GM21825 (cell line): ENCODE results near the gene SPAG8.

Experiments used
- ATAC-seq: cut with Tn5 transposase; IDR thresholded peaks from one replicate; pipeline ENCODE4 v1.9.1; 2021; ENCODE audit warnings: mild to moderate bottlenecking, moderate library complexity; ENCODE audit not compliant: unreplicated experiment

Gene SPAG8, protein sequence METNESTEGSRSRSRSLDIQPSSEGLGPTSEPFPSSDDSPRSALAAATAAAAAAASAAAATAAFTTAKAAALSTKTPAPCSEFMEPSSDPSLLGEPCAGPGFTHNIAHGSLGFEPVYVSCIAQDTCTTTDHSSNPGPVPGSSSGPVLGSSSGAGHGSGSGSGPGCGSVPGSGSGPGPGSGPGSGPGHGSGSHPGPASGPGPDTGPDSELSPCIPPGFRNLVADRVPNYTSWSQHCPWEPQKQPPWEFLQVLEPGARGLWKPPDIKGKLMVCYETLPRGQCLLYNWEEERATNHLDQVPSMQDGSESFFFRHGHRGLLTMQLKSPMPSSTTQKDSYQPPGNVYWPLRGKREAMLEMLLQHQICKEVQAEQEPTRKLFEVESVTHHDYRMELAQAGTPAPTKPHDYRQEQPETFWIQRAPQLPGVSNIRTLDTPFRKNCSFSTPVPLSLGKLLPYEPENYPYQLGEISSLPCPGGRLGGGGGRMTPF

DNA sequence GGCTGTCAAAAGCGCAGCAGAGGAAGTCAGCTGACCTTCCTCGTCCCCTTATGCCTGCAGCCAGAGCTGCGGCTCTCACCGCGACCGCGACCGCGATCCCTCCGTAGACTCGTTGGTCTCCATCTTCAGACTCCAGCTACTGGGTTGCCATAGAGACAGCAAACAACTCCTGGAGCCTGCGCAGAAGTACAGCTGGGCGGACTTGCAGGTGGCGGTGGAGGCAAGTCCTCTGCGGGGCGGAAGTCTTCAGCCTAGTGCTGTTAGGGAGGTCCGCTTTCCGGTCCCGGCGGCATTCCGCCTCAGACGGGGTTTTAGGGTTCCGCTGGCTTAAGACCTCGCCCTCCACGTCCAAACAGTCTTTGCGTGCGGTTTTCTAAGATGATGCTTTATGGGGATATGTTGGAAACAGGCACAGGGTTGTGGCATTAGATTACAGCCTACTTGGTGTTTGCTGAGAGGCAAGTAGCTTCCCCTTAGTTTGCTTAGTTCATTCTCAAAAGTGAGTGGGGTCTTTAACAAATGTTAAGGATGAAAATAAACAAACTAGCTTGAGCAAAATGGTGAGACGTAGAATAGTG is at the start of gene SPAG8:
Gene SPAG8, minus strand, starts transcription at position 238 of the 578 bp plus-strand sequence. Its CDS starts 115 bp downstream, at position 123.
- ATAC-seq, result peak; percentile 61

- no peak for ATAC-seq
Measured at GRCh38 chr9:35861161-35861897, 49.3 kb upstream of the SPAG8 start.

DNA sequence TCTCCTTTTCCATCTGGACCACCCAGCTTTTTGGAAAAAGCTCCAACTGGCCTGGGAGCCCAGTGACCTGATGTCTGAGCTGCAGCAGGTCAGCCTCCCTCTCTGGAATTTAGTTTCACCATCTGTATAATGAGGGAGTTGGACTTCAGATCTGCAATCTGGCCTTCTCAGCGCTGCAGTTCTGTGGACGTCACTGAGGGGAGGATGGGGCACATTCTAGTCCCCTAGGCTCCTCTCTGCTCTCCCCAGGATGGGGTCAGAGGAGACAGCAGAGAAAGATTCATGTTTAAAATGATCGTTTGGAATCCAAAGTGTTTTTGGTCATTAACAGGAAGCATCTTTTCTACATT is 47.9 kb upstream of the SPAG8 start:
- no peak for ATAC-seq

GRCh38 chr9:35859310-35859989 is 47.4 kb upstream of the SPAG8 start:
- ATAC-seq, result no peak

DNA sequence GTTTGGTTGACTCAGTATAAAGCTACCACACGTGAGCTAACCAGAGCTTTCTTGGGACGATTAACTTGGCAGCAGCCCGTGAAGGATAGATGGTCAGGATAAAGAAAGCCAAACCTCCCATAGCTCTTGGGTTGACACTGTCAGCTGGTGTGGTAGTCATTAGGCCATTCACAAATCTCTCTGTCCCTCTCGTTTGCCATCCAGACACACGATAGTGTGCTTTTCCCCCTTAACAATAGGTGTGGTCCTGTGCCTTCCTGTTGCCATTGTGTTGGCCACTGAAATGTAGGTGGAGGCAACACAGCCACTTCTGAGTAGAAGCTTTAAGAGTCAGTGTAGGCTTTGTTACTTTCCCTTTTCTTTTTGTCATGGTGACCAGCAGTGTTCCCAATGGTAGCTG is 46.4 kb upstream of the SPAG8 start:
- ATAC-seq, result no peak

DNA sequence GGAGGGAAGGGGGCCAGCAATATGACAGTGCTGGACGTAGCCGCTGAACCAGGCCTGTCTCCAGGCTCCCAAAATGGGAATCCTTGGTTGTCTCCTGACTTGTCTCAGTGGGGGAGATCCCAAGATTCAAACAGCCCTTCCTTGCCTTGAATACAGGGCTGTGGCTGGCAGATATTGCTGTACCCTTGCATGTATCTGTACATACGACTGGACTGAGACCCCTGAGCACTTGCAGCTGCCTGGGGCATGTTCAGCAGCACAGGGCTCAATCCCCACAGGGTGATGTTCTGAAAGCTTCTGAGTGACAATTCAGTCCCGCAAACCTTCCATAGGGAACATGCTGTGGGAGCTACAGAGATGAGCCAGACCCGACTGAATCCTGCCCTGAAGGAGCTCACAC is 44.8 kb upstream of the SPAG8 start:
- ATAC-seq, result no peak

GRCh38 chr9:35856206-35856605 is 44.1 kb upstream of the SPAG8 start:
- ATAC-seq, result no peak

- ATAC-seq, result no peak
Measured at GRCh38 chr9:35854091-35854762, 42.2 kb upstream of the SPAG8 start.

- no peak for ATAC-seq
Measured at GRCh38 chr9:35852876-35853865, 41.1 kb upstream of the SPAG8 start.

GRCh38 chr9:35852267-35852815 is 40.3 kb upstream of the SPAG8 start:
- ATAC-seq, result no peak

DNA sequence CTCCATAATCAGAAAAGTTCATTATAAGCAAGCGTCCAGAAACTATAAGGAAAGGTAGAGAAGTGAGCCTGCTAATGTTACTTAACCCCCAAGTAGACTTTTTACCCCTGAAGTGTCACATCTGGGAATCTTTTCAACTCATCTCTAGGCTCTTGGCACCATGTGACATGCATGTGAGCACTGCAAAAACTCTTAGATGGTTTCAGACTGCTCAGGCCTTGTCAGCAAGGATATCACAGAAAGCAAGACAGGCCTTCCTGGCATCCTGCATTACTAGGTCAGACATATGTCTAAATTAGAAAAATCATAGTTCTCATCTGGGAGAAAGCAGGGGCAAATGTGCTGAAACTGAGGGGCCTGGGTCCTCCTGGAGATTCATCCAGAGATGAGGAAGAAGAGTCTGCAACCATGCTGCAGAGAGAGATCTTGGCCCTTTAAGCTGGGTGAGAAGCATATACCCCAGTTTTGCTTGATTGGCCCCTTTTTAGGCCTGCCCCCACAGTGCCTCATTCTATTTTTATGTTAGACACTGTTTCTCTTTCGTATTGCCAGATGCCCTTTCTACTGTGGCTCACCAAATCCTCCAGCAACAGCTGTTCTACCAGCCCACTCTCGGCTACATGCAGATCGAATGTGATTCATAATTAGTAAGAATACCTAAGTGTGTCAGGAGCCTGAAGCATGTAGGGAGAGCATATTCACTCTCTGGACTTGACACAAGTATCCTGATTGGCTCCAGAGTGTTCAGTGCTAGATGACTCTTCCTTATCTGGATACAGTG is 35.9 kb upstream of the SPAG8 start:
- ATAC-seq, result peak; percentile 81

DNA sequence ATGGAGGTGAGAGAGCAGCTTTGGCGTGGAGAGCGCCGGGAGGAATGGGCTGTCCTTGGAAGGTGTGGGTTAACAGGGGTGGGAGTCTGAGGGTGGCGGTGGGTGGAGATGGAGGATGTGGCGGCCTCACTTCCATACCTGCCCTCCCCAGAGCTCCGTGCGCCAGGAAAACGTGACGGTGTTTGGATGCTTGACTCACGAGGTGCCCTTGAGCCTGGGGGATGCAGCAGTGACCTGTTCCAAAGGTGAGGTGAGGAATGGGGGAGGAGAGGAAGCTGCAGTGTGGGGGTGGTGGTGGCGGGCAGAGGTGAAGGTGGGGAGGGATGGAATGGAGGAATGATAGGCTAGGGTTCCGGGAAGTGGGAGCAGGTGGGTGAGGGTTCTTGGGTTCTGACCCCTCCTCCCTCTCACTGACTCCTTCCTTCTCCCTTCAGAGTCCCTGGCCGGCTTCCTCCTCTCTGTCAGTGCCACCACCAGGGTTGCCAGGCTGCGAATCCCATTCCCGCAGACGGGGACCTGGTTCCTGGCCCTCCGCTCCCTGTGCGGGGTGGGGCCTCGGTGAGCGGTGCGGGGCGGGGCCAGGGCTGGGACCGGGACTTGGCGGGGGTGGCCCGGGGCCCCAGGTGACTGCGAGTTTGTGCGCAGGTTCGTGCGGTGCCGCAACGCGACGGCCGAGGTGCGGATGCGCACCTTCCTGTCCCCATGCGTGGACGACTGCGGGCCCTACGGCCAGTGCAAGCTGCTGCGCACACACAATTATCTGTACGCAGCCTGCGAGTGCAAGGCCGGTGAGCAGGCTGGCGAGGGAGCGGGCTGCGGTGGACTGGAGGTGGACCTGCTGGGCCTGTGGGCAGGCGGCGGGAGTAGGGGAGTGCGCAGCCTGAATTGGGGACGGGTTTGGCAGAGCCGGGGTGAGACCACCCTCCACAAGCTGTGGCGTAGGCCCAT is 34.0 kb upstream of the SPAG8 start:
- ATAC-seq, result no peak

GRCh38 chr9:35844628-35845270 is 32.7 kb upstream of the SPAG8 start:
- ATAC-seq, result no peak

DNA sequence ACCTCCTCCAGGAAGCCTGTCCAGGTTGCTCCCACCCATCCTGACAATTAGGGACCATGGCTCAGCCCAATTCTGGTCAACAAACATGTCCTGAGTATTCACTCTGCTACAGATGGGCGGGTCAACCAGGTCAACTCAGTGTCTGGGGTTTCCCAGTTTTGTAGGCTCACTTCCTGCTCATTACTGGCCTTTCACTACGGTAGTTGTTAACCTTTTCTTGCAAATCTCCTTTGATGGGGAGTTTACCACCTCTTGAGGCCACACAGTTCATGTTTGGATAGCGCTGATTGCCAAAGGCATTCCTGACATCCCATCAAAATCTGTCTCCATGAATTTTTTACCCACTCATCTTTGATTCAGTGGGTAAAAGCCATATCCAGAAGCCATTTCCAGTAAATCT is 30.7 kb upstream of the SPAG8 start:
- ATAC-seq, result peak; percentile 55

GRCh38 chr9:35842020-35842745 is 30.1 kb upstream of the SPAG8 start:
- ATAC-seq, result no peak

DNA sequence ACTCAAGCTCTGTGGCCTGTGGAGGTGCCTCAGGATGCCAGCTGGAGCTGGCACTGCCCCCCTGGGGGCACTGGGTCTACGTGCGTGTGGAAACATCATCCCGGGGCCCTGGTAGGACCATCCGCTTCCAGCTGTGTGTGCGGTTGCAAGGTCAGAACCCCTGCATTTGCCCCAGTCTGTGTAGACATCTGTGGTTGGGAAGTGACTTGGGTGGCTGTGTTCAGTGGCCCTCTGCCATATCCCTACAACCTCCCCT is 29.5 kb upstream of the SPAG8 start:
- no peak for ATAC-seq
